HepG2 (cell line): ENCODE measurements around the gene MMP17. TPM values are rescaled to one million over a fixed set of nuclear protein-coding genes. Genes with fewer than 3 reads are reported as not detected.

Experiments
- ATAC-seq: fragments of 200-7000 bp; cut with Tn5 transposase; 3 replicates; pipeline ENCODE4 v1.9.1; 2020; ENCODE audit warnings: mild to moderate bottlenecking, moderate library complexity
- BruUV-seq: library from RNA; stranded (reverse); fragments of 400-500 nt; replicated peaks from 2 replicates; lab custom pipeline; 2021; lab: Mats Ljungman, UMichigan
- CTCF ChIA-PET: fragments of 300-600 bp; formaldehyde crosslinking; extraction: SDS; loops from one replicate; lab custom pipeline; 2021; ENCODE audit warnings: low total read pairs, inconsistent platforms, low intra/inter-chr PET ratio; lab: Yijun Ruan, JAX
- POLR2A ChIA-PET: fragments of 350-600 bp; sonication (Branson Sonifier 250); formaldehyde crosslinking; loops from one replicate; lab custom pipeline; 2020; ENCODE audit warnings: antibody characterized with exemption, inconsistent platforms; lab: Yijun Ruan, JAX
- DNase-seq: peaks from one replicate; pipeline ENCODE4 v3.0.0-alpha.2; 2015; ENCODE audit warnings: low spot score
- FAIRE-seq: peaks from 3 replicates; lab custom pipeline; 2011; peaks lifted over from hg19 to GRCh38; lab: Jason Lieb, UNC
- H2AFZ ChIP-seq: one replicate; pipeline ENCODE4 v1.6.1; 2011; ENCODE audit warnings: low read length, inconsistent platforms
- H3K27ac ChIP-seq: fragments of 300-600 bp; 3 replicates; pipeline ENCODE4 v1.8.0; 2011; ENCODE audit warnings: mixed run types, mild to moderate bottlenecking, mixed read lengths, low read length, inconsistent platforms; ENCODE audit not compliant: insufficient read depth; ENCODE audit errors: extremely low read length
- H3K27me3 ChIP-seq, 2 experiments: fragments of 200-600 bp in 1 of 2; 2 replicates in 1 of 2; 3 replicates in 1 of 2; pipeline versions ENCODE4 v1.6.0 to v1.8.0; 2011; ENCODE audit warnings: low read length in 2 of 2, mild to moderate bottlenecking in 2 of 2, moderate library complexity in 2 of 2, inconsistent platforms in 1 of 2; ENCODE audit not compliant: insufficient read depth in 2 of 2, control insufficient read depth in 1 of 2
- H3K36me3 ChIP-seq, 2 experiments: fragments of 200-600 bp in 1 of 2; replicated peaks in 1 of 2; 2 replicates in 1 of 2; 3 replicates in 1 of 2; pipeline versions ENCODE4 v1.5.1 to v1.8.0; 2011; ENCODE audit warnings: low read length in 2 of 2, inconsistent platforms in 1 of 2; ENCODE audit not compliant: insufficient read depth in 2 of 2, control insufficient read depth in 1 of 2
- H3K4me1 ChIP-seq: 2 replicates; pipeline ENCODE4 v1.5.1; 2012; ENCODE audit warnings: low read length, inconsistent platforms; ENCODE audit not compliant: insufficient read depth
- H3K4me2 ChIP-seq: 2 replicates; pipeline ENCODE4 v1.6.0; 2011; ENCODE audit warnings: low read depth, low read length, inconsistent platforms
- H3K4me3 ChIP-seq, 3 experiments: fragments of 200-600 bp in 1 of 3; sonication (generic), shearing (Covaris generic) in 1 of 3; replicated peaks in 1 of 3; 2 replicates each; pipeline ENCODE4 v1.5.1; 2011 to 2016; ENCODE audit warnings: low read length in 3 of 3, inconsistent platforms in 2 of 3, low read depth in 2 of 3, mild to moderate bottlenecking in 2 of 3, control low read depth in 1 of 3, mixed read lengths in 1 of 3; ENCODE audit not compliant: insufficient read depth in 1 of 3
- H3K79me2 ChIP-seq: one replicate; pipeline ENCODE4 v1.6.1; 2011; ENCODE audit warnings: low read length, inconsistent platforms; ENCODE audit not compliant: insufficient read depth
- H3K9ac ChIP-seq: 2 replicates; pipeline ENCODE4 v1.6.0; 2011; ENCODE audit warnings: mild to moderate bottlenecking, low read depth, low read length, inconsistent platforms; ENCODE audit not compliant: insufficient read depth
- H3K9me3 ChIP-seq: 2 replicates; pipeline ENCODE4 v1.5.1; 2012; ENCODE audit warnings: mild to moderate bottlenecking, low read length
- H4K20me1 ChIP-seq: 2 replicates; pipeline ENCODE4 v1.6.0; 2011; ENCODE audit warnings: inconsistent platforms, mild to moderate bottlenecking, low read length, moderate library complexity; ENCODE audit not compliant: insufficient read depth
- ARNT ChIP-seq: fragments of 450-650 bp; IDR thresholded peaks from 2 replicates; pipeline ENCODE4 v1.6.1; 2017
- ARNTL ChIP-seq: sonication (generic); formaldehyde crosslinking; IDR thresholded peaks from 2 replicates; pipeline ENCODE4 v1.4.0; 2020; ENCODE audit warnings: mild to moderate bottlenecking, missing genetic modification reagents
- ATM ChIP-seq: fragments of 450-650 bp; IDR thresholded peaks from 2 replicates; pipeline ENCODE4 v1.7.1; 2017; ENCODE audit warnings: mild to moderate bottlenecking, borderline replicate concordance
- GATAD1 ChIP-seq: IDR thresholded peaks from 2 replicates; pipeline ENCODE4 v1.6.1; 2016; ENCODE audit warnings: missing genetic modification reagents, missing compliant biosample characterization
- HMG20A ChIP-seq: IDR thresholded peaks from 2 replicates; pipeline ENCODE4 v1.6.1; 2016; ENCODE audit warnings: borderline replicate concordance
- KLF15 ChIP-seq: sonication (generic); formaldehyde crosslinking; IDR thresholded peaks from 2 replicates; pipeline ENCODE4 v1.8.1; 2023; ENCODE audit warnings: borderline replicate concordance, mild to moderate bottlenecking, inconsistent platforms, missing genetic modification reagents, mixed read lengths
- NBN ChIP-seq: fragments of 450-650 bp; conservative IDR thresholded peaks from 2 replicates; pipeline ENCODE4 v1.6.1; 2017
- NR2F2 ChIP-seq: IDR thresholded peaks from 2 replicates; pipeline ENCODE4 v1.6.1; 2012; ENCODE audit warnings: low read depth, inconsistent platforms, borderline replicate concordance
- PHF20 ChIP-seq: sonication (generic); formaldehyde crosslinking; IDR thresholded peaks from 2 replicates; pipeline ENCODE4 v1.5.0; 2020; ENCODE audit warnings: mild to moderate bottlenecking, missing genetic modification reagents
- ZNF225 ChIP-seq: sonication (generic); formaldehyde crosslinking; IDR thresholded peaks from 2 replicates; pipeline ENCODE4 v1.4.0; 2020; ENCODE audit warnings: mild to moderate bottlenecking, missing genetic modification reagents
- ZNF354B ChIP-seq: sonication (generic); formaldehyde crosslinking; IDR thresholded peaks from 2 replicates; pipeline ENCODE4 v1.8.0; 2022; ENCODE audit warnings: mild to moderate bottlenecking, missing genetic modification reagents
- WGBS: methylation state at CpG from one replicate; pipeline ENCODE4 v1.1.6; 2017; ENCODE audit warnings: low lambda C conversion rate; 5-methylcytosine and 5-hydroxymethylcytosine counted together
- in situ Hi-C: cut with HindIII; loops from 2 replicates; pipeline ENCODE4 v1.10.0; 2017; ENCODE audit warnings: low pct_unique_long_range_greater_than_20kb; ENCODE audit not compliant: extremely low pct_ligation_motif_present
- intact Hi-C: fragments of 100-400 bp; cut with micrococcal nuclease; formaldehyde crosslinking; loops from one replicate; pipeline ENCODE4 v1.10.0; 2022; ENCODE audit not compliant: unreplicated experiment
- polyA plus RNA-seq, 8 experiments: library from polyadenylated mRNA; depleted of rRNA in 3 of 8; stranded (reverse) in 7 of 8; unstranded in 1 of 8; fragments of >200 nt; fragmentation: Illumina TruSeq in 4 of 8; extraction: Trizol in 4 of 8; gene quantifications; 2 replicates each; pipeline versions ENCODE4 v1.2.1 to v1.2.3, GENCODE V29; 2011 to 2016; ENCODE audit warnings: low read depth in 4 of 8, missing spikeins in 1 of 8, mixed read lengths in 1 of 8; ENCODE audit not compliant: insufficient read depth in 1 of 8
- total RNA-seq, 5 experiments: library from RNA; depleted of rRNA; stranded (reverse); fragments of >200 nt; fragmentation: Illumina TruSeq; extraction: Trizol; gene quantifications; 2 replicates each; pipeline ENCODE4 v1.2.3, GENCODE V29; 2016; ENCODE audit warnings: low read depth in 1 of 5
- TF ChIP-seq, protein P1 (sequence below): sonication (generic); formaldehyde crosslinking; IDR thresholded peaks from 2 replicates; pipeline ENCODE4 v1.9.0; 2021; ENCODE audit warnings: missing genetic modification reagents, mild to moderate bottlenecking, borderline replicate concordance
- TF ChIP-seq, protein P2 (sequence below): sonication (generic); formaldehyde crosslinking; IDR thresholded peaks from 2 replicates; pipeline ENCODE4 v1.5.1; 2020; ENCODE audit warnings: mild to moderate bottlenecking, missing genetic modification reagents, moderate library complexity
- TF ChIP-seq, protein P3 (sequence below): sonication (generic); formaldehyde crosslinking; IDR thresholded peaks from 2 replicates; pipeline ENCODE4 v1.5.1; 2020; ENCODE audit warnings: missing genetic modification reagents, mild to moderate bottlenecking, borderline replicate concordance
- TF ChIP-seq, protein P4 (sequence below): sonication (generic); formaldehyde crosslinking; IDR thresholded peaks from 2 replicates; pipeline ENCODE4 v1.5.0; 2020; ENCODE audit warnings: mild to moderate bottlenecking, low read depth, missing genetic modification reagents, borderline replicate concordance

The MMP17 gene
- total and polyA plus RNA-seq, 2 of the 13 experiments (the other 11 are each of a cell fraction or from before 2014, with no cell fraction given), result 0.55 to 0.80 TPM

DNA sequence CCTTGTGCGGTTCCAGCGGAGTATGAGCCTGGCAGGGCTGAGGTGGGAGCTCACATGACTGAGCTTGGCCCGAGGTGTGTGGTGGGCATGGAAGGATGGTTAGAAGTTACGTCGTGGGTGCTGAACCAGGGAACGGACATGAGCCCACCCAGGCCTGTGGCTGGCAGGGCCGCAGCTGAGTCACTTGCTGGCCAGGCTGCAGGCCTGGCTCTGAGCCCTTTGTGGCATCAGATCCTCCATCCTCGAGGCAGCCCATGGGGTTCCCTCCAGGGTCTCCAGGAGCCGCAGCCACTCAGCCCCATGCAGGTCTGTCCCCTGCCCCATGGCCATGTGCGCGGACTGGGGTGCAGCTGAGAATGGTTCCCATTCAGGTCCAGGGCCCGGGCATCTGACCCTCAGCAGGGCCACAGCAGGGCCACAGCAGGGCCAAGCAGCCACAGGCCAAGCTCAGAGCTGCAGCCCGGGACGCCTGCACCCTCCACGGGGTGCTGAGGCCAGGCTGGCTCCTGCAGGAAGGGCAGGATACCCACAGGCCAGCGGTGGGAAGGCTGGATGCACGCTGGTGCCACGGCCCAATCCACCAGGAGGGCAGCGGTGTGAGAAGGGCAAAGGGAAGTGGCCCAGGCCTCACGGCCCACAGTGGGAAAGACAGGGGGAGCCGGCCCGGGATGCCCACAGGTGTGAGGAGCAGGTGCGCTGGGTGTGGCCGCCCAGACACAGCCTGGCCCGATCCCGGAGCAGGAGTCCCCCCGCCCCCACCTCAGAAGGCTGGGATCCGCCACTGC is 39.9 kb downstream of the MMP17 start (continued):
- TF ChIP-seq KLF15 (CRISPR knock-in tag) (no peak), NR2F2 (no peak)
- TF ChIP-seq, protein P1, sequence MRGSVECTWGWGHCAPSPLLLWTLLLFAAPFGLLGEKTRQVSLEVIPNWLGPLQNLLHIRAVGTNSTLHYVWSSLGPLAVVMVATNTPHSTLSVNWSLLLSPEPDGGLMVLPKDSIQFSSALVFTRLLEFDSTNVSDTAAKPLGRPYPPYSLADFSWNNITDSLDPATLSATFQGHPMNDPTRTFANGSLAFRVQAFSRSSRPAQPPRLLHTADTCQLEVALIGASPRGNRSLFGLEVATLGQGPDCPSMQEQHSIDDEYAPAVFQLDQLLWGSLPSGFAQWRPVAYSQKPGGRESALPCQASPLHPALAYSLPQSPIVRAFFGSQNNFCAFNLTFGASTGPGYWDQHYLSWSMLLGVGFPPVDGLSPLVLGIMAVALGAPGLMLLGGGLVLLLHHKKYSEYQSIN (CRISPR knock-in tag), result no peak

DNA sequence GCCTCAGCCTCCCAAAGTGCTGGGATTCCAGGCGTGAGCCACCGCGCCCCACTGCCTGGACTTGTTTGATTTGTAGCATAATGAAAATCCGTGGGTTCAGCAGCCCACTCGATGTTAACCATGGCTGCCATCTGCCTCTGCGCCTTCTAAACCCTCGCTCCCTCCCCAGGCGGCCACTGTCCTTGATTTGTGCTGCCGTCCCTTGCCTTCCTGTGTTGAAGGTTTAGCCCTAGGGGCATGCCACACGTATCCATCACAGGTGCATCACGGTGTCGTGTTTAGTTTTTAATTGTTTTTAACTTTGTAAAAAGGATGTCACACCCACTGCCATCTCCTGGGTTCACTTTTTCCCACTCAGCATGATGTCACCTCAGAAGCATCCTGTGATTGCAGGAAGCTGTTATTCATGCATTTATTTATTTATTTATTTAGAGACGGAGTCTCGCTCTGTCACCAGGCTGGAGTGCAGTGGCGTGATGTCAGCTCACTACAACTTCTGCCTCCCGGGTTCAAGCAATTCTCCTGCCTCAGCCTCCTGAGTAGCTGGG is 41.8 kb downstream of the MMP17 start:
- Histone ChIP-seq H3K27me3 (peaks cover 0 to 7% of the 10 kb centered on the region in 2 experiments; a peak in 1 of 5 replicates), H4K20me1 (no peaks in the 10 kb centered on the region), H2AFZ (no peak overlapping the region), H3K36me3 (no peaks in the 10 kb centered on the region), H3K4me3 (no peak overlapping the region), H3K27ac (no peak overlapping the region), H3K79me2 (no peaks in the 10 kb centered on the region), H3K4me2 (peak overlapping the region; percentile 36; the same call in 1 of the 2 replicates), H3K9ac (no peak overlapping the region), H3K4me1 (peaks cover 16% of the 10 kb centered on the region; the same call in 1 of the 2 replicates), H3K9me3 (no peaks in the 10 kb centered on the region)
- in situ Hi-C loops, result no loop called here
- TF ChIP-seq, protein P2, sequence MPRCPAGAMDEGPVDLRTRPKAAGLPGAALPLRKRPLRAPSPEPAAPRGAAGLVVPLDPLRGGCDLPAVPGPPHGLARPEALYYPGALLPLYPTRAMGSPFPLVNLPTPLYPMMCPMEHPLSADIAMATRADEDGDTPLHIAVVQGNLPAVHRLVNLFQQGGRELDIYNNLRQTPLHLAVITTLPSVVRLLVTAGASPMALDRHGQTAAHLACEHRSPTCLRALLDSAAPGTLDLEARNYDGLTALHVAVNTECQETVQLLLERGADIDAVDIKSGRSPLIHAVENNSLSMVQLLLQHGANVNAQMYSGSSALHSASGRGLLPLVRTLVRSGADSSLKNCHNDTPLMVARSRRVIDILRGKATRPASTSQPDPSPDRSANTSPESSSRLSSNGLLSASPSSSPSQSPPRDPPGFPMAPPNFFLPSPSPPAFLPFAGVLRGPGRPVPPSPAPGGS (CRISPR knock-in tag), result no peak
- TF ChIP-seq GATAD1 (no peak), PHF20 (CRISPR knock-in tag) (no peak), ZNF354B (CRISPR knock-in tag) (no peak), HMG20A (CRISPR knock-in tag) (no peak), ARNTL (CRISPR knock-in tag) (no peak), NBN (no peak), ZNF225 (CRISPR knock-in tag) (no peak), ARNT (no peak), ATM (no peak)
- TF ChIP-seq, protein P3, sequence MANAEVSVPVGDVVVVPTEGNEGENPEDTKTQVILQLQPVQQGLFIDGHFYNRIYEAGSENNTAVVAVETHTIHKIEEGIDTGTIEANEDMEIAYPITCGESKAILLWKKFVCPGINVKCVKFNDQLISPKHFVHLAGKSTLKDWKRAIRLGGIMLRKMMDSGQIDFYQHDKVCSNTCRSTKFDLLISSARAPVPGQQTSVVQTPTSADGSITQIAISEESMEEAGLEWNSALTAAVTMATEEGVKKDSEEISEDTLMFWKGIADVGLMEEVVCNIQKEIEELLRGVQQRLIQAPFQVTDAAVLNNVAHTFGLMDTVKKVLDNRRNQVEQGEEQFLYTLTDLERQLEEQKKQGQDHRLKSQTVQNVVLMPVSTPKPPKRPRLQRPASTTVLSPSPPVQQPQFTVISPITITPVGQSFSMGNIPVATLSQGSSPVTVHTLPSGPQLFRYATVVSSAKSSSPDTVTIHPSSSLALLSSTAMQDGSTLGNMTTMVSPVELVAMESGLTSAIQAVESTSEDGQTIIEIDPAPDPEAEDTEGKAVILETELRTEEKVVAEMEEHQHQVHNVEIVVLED, result no peak
- TF ChIP-seq, protein P4, sequence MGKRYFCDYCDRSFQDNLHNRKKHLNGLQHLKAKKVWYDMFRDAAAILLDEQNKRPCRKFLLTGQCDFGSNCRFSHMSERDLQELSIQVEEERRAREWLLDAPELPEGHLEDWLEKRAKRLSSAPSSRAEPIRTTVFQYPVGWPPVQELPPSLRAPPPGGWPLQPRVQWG (CRISPR knock-in tag), result no peak
- DNase-seq (no peak), FAIRE-seq (no peak), ATAC-seq (no peak; the same call in 2 of the 3 replicates)
- POLR2A ChIA-PET, result no interaction called here
- intact Hi-C loops, result no loop called here
- WGBS, result 25% methylated on average over 16 of the region's 16 CpGs
- BruUV-seq, result no TSS peak
- CTCF ChIA-PET, result no interaction called here
